Brain microvascular endothelial cell (primary cell): ENCODE results near the gene EXOSC10.
"Not testable (repeated sequence)": the region's sequence is repeated elsewhere in the genome, so short reads cannot be mapped to it uniquely, and the experiment has no call there.

Source experiments
- DNase-seq: peaks from one replicate; pipeline ENCODE4 v3.0.0-alpha.2; 2020
- H3K27ac ChIP-seq: fragments of 250-450 bp; sonication (Bioruptor Pico); 2 replicates; pipeline ENCODE4 v1.5.1; 2020; ENCODE audit warnings: mild to moderate bottlenecking, moderate library complexity
- H3K27me3 ChIP-seq: fragments of 250-450 bp; sonication (Bioruptor Pico); replicated peaks from 2 replicates; pipeline ENCODE4 v1.5.1; 2020; ENCODE audit warnings: mild to moderate bottlenecking
- H3K36me3 ChIP-seq: fragments of 250-450 bp; sonication (Bioruptor Pico); replicated peaks from 2 replicates; pipeline ENCODE4 v1.5.1; 2020; ENCODE audit warnings: mild to moderate bottlenecking
- H3K4me3 ChIP-seq: 2 replicates; pipeline ENCODE4 v1.5.1; 2011; ENCODE audit warnings: low read depth, mild to moderate bottlenecking, control low read depth, low read length, moderate library complexity
- in situ Hi-C: cut with HindIII; loops from 2 replicates; pipeline ENCODE4 v1.10.0; 2017; ENCODE audit warnings: low sequenced_read_pairs, low pct_ligation_motif_present
- TF ChIP-seq, protein P1 (sequence below): IDR thresholded peaks from 2 replicates; pipeline ENCODE4 v1.5.1; 2011; ENCODE audit warnings: low read depth, mild to moderate bottlenecking, moderate library complexity, low read length, control low read depth, inconsistent platforms; ENCODE audit errors: missing control alignments

Gene EXOSC10

DNA sequence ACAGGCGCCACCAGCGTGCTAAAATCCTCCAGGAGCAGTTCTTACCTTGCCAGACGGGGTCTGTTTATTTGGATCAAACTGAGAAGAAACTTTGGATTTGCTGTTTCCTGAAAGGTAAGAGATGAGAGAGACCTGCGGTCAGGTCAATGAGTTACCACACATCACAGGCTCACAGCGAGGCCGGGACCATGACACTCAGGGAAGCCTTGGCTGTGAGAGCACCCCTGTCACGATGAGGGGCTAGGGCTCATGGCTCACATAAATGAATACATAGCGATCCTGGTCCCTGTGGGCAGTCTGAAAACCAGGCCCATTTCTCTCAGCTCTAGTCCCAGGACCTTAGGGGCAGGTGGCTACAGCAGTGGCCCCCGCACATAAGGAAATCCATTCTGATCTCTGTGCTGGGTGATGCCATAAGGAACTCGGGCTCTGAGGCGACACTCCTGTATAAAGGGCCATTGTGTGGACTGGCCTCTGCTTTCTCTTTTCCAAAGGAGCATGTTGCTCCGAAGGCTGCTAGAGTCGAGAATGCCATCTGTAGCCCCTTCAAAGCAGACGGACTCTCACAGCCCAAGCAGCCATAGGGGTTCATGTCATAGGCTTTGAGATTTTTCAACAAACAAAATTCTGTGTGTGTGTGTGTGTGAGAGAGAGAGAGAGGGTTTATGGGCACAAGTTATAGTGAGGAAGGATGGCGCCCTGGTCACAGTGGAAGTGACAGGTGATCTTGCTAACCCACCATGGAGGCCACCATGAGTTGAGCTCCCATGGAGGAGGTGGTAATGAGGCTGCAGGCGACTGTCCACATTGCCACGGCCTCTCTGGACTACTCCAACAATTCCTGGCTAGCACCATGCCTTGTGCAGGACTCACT, 30.8 kb downstream of the EXOSC10 start:
- in situ Hi-C loops: no loop called here
- DNase-seq: no peak
- no peak overlapping the region for H3K27ac ChIP-seq
- no peak overlapping the region for H3K4me3 ChIP-seq
- TF ChIP-seq, protein P1, sequence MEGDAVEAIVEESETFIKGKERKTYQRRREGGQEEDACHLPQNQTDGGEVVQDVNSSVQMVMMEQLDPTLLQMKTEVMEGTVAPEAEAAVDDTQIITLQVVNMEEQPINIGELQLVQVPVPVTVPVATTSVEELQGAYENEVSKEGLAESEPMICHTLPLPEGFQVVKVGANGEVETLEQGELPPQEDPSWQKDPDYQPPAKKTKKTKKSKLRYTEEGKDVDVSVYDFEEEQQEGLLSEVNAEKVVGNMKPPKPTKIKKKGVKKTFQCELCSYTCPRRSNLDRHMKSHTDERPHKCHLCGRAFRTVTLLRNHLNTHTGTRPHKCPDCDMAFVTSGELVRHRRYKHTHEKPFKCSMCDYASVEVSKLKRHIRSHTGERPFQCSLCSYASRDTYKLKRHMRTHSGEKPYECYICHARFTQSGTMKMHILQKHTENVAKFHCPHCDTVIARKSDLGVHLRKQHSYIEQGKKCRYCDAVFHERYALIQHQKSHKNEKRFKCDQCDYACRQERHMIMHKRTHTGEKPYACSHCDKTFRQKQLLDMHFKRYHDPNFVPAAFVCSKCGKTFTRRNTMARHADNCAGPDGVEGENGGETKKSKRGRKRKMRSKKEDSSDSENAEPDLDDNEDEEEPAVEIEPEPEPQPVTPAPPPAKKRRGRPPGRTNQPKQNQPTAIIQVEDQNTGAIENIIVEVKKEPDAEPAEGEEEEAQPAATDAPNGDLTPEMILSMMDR: no peak
- peaks cover 71% of the 10 kb centered on the region for H3K36me3 ChIP-seq
- H3K27me3 ChIP-seq: no peaks in the 10 kb centered on the region

DNA sequence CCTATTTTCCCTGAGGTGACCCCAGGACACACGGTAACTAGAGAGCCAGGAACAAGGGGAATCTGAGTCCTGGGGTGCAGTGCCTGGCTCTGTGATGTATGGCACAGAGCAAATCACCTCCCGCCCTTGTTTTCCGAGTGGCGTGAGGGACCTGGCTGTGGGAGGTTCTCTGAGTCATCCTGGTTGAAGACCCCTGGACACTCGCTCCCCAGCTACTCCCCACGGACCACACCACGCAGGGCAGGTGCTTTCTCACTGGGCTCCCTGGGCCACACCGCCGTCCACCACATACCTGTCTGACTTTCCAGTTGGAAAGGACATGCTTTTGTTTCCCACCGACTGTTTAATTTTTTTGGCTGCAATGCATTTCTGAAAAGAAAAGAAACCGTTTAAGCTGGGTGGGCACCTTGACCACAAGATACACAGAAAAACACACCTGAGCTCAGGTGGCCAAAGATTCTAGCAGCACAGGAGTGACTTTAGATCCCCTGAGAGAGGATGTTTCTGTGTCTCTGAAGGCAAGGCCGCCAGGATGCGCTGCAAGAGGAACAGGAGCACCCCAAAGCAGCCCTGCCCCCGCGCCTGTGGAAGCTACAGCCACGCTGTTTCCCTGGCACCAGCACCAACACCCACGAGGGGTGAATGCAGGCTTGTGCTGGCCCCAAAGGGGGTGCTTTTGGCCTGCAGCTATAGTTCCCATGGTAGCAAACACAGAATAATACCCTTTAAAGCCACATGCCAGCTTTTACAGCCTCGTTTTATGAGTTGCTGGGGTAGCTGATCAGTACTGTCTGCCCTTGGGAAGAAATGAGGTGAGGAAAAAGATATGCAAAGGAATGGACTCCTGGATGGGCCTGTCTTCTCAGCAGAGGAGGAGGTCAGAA, 31.7 kb downstream of the EXOSC10 start:
- H3K36me3 ChIP-seq: peaks cover 70% of the 10 kb centered on the region
- in situ Hi-C loops: no loop called here
- no peaks in the 10 kb centered on the region for H3K27me3 ChIP-seq

DNA sequence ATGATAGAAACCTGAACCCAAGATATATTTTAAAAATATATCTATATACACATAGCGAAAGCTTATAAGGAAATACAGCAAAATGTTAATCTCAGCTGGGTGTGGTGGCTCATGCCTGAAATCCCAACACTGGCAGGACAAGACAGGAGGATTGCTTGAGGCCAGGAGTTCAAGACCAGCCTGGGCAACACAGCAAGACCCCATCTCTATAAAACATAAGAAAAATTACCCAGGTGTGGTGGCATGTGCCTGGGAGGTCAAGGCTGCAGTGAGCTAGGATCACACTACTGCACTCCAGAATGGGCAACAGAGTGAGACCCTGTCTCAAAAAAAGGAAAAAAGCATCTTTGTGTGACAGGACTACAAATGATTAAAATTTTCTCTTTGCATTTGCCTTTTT, 33.9 kb downstream of the EXOSC10 start:
- no peak for DNase-seq
- H3K27me3 ChIP-seq: no peaks in the 10 kb centered on the region
- TF ChIP-seq, protein P1: no peak
- no peak overlapping the region for H3K4me3 ChIP-seq
- in situ Hi-C loops: no loop called here
- H3K27ac ChIP-seq: no peak overlapping the region
- H3K36me3 ChIP-seq: peaks cover 49% of the 10 kb centered on the region

More for the DNA sequence above, 31.7 kb downstream of the EXOSC10 start:
- no peak for DNase-seq
- H3K27ac ChIP-seq: no peak overlapping the region
- TF ChIP-seq, protein P1: no peak
- no peak overlapping the region for H3K4me3 ChIP-seq

DNA sequence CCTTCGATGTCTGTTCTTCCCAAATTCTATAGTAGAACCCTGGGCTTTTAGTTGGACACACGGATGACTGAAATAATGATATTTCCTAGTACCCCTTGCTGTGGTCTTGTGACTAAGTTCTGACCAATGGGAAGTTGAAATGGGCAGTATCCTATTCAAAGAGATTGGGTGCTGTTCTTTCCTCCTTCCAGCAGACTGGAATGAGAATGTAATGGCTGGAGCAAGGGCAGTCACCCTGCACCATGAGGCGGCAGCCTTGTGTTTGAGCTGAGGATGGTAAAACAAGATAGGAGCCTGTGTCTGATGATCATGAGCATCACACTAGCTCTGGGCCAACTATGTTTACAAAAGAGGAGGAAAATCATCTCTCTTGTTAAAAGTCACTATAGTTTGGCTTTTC, 34.7 kb downstream of the EXOSC10 start:
- DNase-seq: no peak
- Histone ChIP-seq H3K4me3 (no peak overlapping the region), H3K27me3 (no peaks in the 10 kb centered on the region), H3K36me3 (peaks cover 44% of the 10 kb centered on the region), H3K27ac (no peak overlapping the region)
- TF ChIP-seq, protein P1: no peak
- in situ Hi-C loops: no loop called here

DNA sequence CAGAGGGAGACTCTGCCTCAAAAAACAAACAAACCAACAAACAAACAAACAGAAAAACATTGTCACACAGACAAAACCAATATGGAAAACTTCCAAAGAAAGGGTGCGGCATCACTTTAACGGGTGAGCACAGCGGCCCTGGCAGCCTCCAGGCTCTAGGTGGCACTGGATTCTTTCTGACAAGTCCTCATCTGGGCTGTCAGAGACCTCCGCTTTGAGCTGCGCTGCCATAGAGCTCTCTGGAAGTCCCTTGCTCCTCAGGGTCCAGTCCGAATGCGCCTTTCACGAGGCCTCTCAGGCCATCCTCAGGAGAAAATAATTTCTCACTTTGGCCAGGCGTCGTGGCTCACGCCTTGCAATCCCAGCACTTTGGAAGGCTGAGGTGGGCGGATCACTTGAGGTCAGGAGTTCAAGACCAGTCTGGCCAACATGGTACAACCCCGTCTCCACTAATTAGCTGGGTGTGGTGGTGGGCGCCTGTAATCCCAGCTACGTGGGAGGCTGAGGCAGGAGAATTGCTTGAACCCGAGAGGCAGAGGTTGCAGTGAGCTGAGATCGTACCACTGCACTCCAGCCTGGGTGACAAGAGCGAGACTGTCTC, 35.6 kb downstream of the EXOSC10 start:
- H3K36me3 ChIP-seq: peaks cover 36% of the 10 kb centered on the region
- H3K27me3 ChIP-seq, in situ Hi-C loops, H3K27ac ChIP-seq, DNase-seq, H3K4me3 ChIP-seq: not testable (repeated sequence)

DNA sequence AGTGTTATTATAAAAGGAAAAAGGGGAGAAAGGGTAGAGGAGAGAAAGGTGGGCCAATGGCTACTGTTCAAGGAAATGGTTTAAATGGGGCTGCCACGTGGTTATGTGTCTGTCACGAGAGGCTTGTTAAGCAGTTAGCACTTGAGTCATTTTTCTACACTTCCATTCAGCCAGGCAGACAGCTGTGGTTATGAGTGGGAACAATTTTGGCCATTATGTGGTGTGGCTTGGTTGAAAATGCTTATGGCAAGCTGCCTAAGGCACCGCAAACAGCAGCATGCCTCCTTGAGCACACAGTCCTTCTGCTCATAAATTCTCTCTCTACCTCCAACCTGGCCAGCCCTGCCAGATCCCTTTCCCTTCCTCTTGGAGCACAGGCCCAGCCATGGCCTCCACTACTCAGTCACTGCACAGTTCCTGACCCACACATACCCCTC, 36.7 kb downstream of the EXOSC10 start:
- TF ChIP-seq, protein P1: no peak
- DNase-seq: no peak
- H3K27ac ChIP-seq: no peak overlapping the region
- no peaks in the 10 kb centered on the region for H3K27me3 ChIP-seq
- H3K4me3 ChIP-seq: no peak overlapping the region
- peaks cover 29% of the 10 kb centered on the region for H3K36me3 ChIP-seq
- in situ Hi-C loops: no loop called here
